H1 (cell line): ENCODE measurements around the gene CACNA1A. TPM values are rescaled to one million over a fixed set of nuclear protein-coding genes. Genes with fewer than 3 reads are reported as not detected.

ENCODE experiments used
- CTCF ChIA-PET: fragments of 300-600 bp; sonication (Branson Sonifier 250); formaldehyde crosslinking; loops from one replicate; lab custom pipeline; 2021; ENCODE audit not compliant: partially characterized antibody; lab: Charles Lee
- POLR2A ChIA-PET: fragments of 300-600 bp; sonication (Branson Sonifier 250); formaldehyde crosslinking; loops from one replicate; lab custom pipeline; 2021; ENCODE audit warnings: inconsistent platforms; ENCODE audit not compliant: partially characterized antibody; lab: Charles Lee
- DNase-seq, 2 experiments: peaks; one replicate each; pipeline versions ENCODE4 v3.0.0 to v3.0.0-alpha.2; 2010 to 2022; ENCODE audit warnings: low spot score in 2 of 2, low read depth in 1 of 2, mixed read lengths in 1 of 2
- FAIRE-seq: peaks from 2 replicates; lab custom pipeline; 2011; peaks lifted over from hg19 to GRCh38; lab: Jason Lieb, UNC
- H2AFZ ChIP-seq: 2 replicates; pipeline ENCODE4 v1.8.1; 2012; ENCODE audit warnings: low read length, inconsistent platforms
- H2AK5ac ChIP-seq: 2 replicates; pipeline ENCODE4 v1.6.1; 2013; ENCODE audit warnings: low read depth, low read length
- H2BK120ac ChIP-seq: replicated peaks from 2 replicates; pipeline ENCODE3; 2013; ENCODE audit warnings: low read depth, low read length, inconsistent platforms
- H2BK12ac ChIP-seq: 2 replicates; pipeline ENCODE4 v1.6.1; 2013; ENCODE audit warnings: low read depth, low read length
- H2BK15ac ChIP-seq: 2 replicates; pipeline ENCODE4 v1.6.1; 2013; ENCODE audit warnings: low read length
- H2BK20ac ChIP-seq: 2 replicates; pipeline ENCODE4 v1.6.1; 2013; ENCODE audit warnings: low read length
- H2BK5ac ChIP-seq: 2 replicates; pipeline ENCODE4 v1.6.1; 2013; ENCODE audit warnings: low read depth, low read length
- H3K14ac ChIP-seq: 2 replicates; pipeline ENCODE4 v1.6.1; 2013; ENCODE audit warnings: inconsistent platforms; ENCODE audit not compliant: insufficient read length
- H3K18ac ChIP-seq: 2 replicates; pipeline ENCODE4 v1.6.1; 2013; ENCODE audit warnings: low read length; ENCODE audit errors: extremely low read depth
- H3K23ac ChIP-seq: 2 replicates; pipeline ENCODE4 v1.6.1; 2013; ENCODE audit warnings: inconsistent platforms; ENCODE audit not compliant: insufficient read length
- H3K23me2 ChIP-seq: 2 replicates; pipeline ENCODE4 v1.6.1; 2013; ENCODE audit warnings: low read depth, low read length
- H3K27ac ChIP-seq: 2 replicates; pipeline ENCODE4 v1.6.1; 2011; ENCODE audit warnings: low read depth, low read length, inconsistent platforms
- H3K27me3 ChIP-seq, 4 experiments: replicated peaks in 1 of 4; 1 replicate in 1 of 4; 2 replicates in 3 of 4; pipeline versions ENCODE4 v1.6.1 to v1.8.1; 2011 to 2013; ENCODE audit warnings: low read length in 3 of 4, mild to moderate bottlenecking in 3 of 4, inconsistent platforms in 2 of 4, mixed read lengths in 2 of 4, moderate library complexity in 1 of 4; ENCODE audit not compliant: control insufficient read depth in 3 of 4, insufficient read depth in 3 of 4; ENCODE audit errors: extremely low read depth in 1 of 4
- H3K36me3 ChIP-seq, 4 experiments: 2 replicates each; pipeline versions ENCODE4 v1.6.1 to v1.8.1; 2011 to 2013; ENCODE audit warnings: mild to moderate bottlenecking in 4 of 4, low read length in 3 of 4, moderate library complexity in 2 of 4, control low read depth in 1 of 4, inconsistent platforms in 1 of 4; ENCODE audit not compliant: insufficient read depth in 4 of 4, control insufficient read depth in 2 of 4
- H3K4ac ChIP-seq: replicated peaks from 2 replicates; pipeline ENCODE3; 2013; ENCODE audit warnings: low read length, low read depth, mixed read lengths, inconsistent platforms; ENCODE audit not compliant: insufficient read length
- H3K4me1 ChIP-seq, 4 experiments: replicated peaks in 1 of 4; 1 replicate in 1 of 4; 2 replicates in 3 of 4; pipeline versions ENCODE4 v1.6.1 to v1.8.1; 2011 to 2013; ENCODE audit warnings: low read length in 3 of 4, inconsistent platforms in 2 of 4, mixed read lengths in 1 of 4; ENCODE audit not compliant: insufficient read depth in 4 of 4, control insufficient read depth in 3 of 4
- H3K4me2 ChIP-seq, 2 experiments: 2 replicates each; pipeline versions ENCODE4 v1.6.1 to v1.8.1; 2011 to 2013; ENCODE audit warnings: low read depth in 2 of 2, low read length in 2 of 2, control low read depth in 1 of 2, inconsistent platforms in 1 of 2, mild to moderate bottlenecking in 1 of 2; ENCODE audit not compliant: insufficient read depth in 1 of 2
- H3K4me3 ChIP-seq, 4 experiments: fragments of 200-600, 300-600 bp in 1 of 4; sonication (generic), shearing (Covaris generic), sonication (Bioruptor Twin) in 1 of 4; 2 replicates each; pipeline versions ENCODE4 v1.5.1 to v1.8.1; 2011 to 2016; ENCODE audit warnings: low read length in 4 of 4, low read depth in 3 of 4, control low read depth in 2 of 4, inconsistent platforms in 2 of 4, mild to moderate bottlenecking in 2 of 4, mixed read lengths in 1 of 4, moderate library complexity in 1 of 4; ENCODE audit not compliant: insufficient read depth in 2 of 4; ENCODE audit errors: extremely low read depth in 1 of 4
- H3K56ac ChIP-seq: replicated peaks from 2 replicates; pipeline ENCODE3; 2013; ENCODE audit warnings: low read depth, mild to moderate bottlenecking, mixed read lengths, low read length, inconsistent platforms; ENCODE audit not compliant: insufficient read length
- H3K79me1 ChIP-seq: 2 replicates; pipeline ENCODE4 v1.6.1; 2013; ENCODE audit warnings: low read depth, low read length, control low read depth
- H3K79me2 ChIP-seq, 2 experiments: 2 replicates each; pipeline versions ENCODE4 v1.6.1 to v1.8.1; 2012 to 2013; ENCODE audit warnings: low read length in 2 of 2, mild to moderate bottlenecking in 2 of 2, inconsistent platforms in 1 of 2; ENCODE audit not compliant: insufficient read depth in 2 of 2, control insufficient read depth in 1 of 2
- H3K9ac ChIP-seq, 4 experiments: replicated peaks in 1 of 4; 1 replicate in 1 of 4; 2 replicates in 3 of 4; pipeline versions ENCODE4 v1.6.1 to v1.8.1; 2011 to 2013; ENCODE audit warnings: low read depth in 3 of 4, low read length in 3 of 4, control low read depth in 2 of 4, mild to moderate bottlenecking in 2 of 4, moderate library complexity in 2 of 4, inconsistent platforms in 1 of 4; ENCODE audit errors: extremely low read depth in 1 of 4
- H3K9me3 ChIP-seq, 2 experiments: 2 replicates each; pipeline versions ENCODE4 v1.6.1 to v1.8.1; 2012 to 2013; ENCODE audit warnings: mild to moderate bottlenecking in 2 of 2, moderate library complexity in 2 of 2, control low read depth in 1 of 2, inconsistent platforms in 1 of 2, low read depth in 1 of 2, low read length in 1 of 2, mixed read lengths in 1 of 2; ENCODE audit not compliant: insufficient read depth in 2 of 2
- H4K20me1 ChIP-seq, 2 experiments: replicated peaks in 1 of 2; 2 replicates each; pipeline versions ENCODE3 to v1.8.1; 2011 to 2013; ENCODE audit warnings: inconsistent platforms in 2 of 2, low read length in 2 of 2, mild to moderate bottlenecking in 1 of 2; ENCODE audit not compliant: insufficient read depth in 2 of 2, control insufficient read depth in 1 of 2
- H4K5ac ChIP-seq: 2 replicates; pipeline ENCODE4 v1.6.1; 2013; ENCODE audit warnings: low read length, low read depth, mixed read lengths, inconsistent platforms; ENCODE audit not compliant: insufficient read length
- H4K8ac ChIP-seq: 2 replicates; pipeline ENCODE4 v1.8.0; 2013; ENCODE audit warnings: mild to moderate bottlenecking, moderate library complexity, low read length, inconsistent platforms; ENCODE audit not compliant: insufficient read depth; ENCODE audit errors: extremely low read depth
- H4K91ac ChIP-seq: replicated peaks from 2 replicates; pipeline ENCODE3; 2013; ENCODE audit warnings: low read length, mixed read lengths, inconsistent platforms; ENCODE audit not compliant: insufficient read length
- ATF3 ChIP-seq: IDR thresholded peaks from 2 replicates; pipeline ENCODE4 v1.6.1; 2011; ENCODE audit warnings: low read depth, mild to moderate bottlenecking, low read length; ENCODE audit not compliant: insufficient read depth
- CBX5 ChIP-seq: fragments of 300-800, 300-1000 bp; sonication (generic); IDR thresholded peaks from 2 replicates; pipeline ENCODE4 v1.7.1; 2016; ENCODE audit warnings: antibody characterized with exemption, low read length, low read depth
- KDM1A ChIP-seq: fragments of 200-600, 300-600 bp; sonication (generic); IDR thresholded peaks from 2 replicates; pipeline ENCODE4 v1.7.1; 2016; ENCODE audit warnings: mild to moderate bottlenecking, low read length, borderline replicate concordance
- MAFK ChIP-seq: IDR thresholded peaks from 2 replicates; pipeline ENCODE4 v1.6.1; 2012; ENCODE audit warnings: low read depth, mild to moderate bottlenecking, improper control_type of control experiment, low read length
- POLR2A ChIP-seq, 2 experiments: IDR thresholded peaks; 1 replicate in 1 of 2; 2 replicates in 1 of 2; pipeline ENCODE4 v1.6.1; 2011; ENCODE audit warnings: low read depth in 2 of 2, low read length in 2 of 2, mild to moderate bottlenecking in 2 of 2; ENCODE audit errors: control extremely low read depth in 1 of 2
- POLR2AphosphoS5 ChIP-seq: IDR thresholded peaks from 2 replicates; pipeline ENCODE4 v1.6.1; 2011; ENCODE audit warnings: low read depth, low read length
- RBBP5 ChIP-seq: IDR thresholded peaks from 2 replicates; pipeline ENCODE4 v1.7.1; 2012; ENCODE audit warnings: low read depth, mild to moderate bottlenecking, inconsistent platforms, low read length, moderate library complexity, borderline replicate concordance
- SP1 ChIP-seq: IDR thresholded peaks from 2 replicates; pipeline ENCODE4 v1.6.1; 2011; ENCODE audit warnings: low read depth, low read length
- TCF12 ChIP-seq: IDR thresholded peaks from 2 replicates; pipeline ENCODE4 v1.6.1; 2011; ENCODE audit warnings: low read depth, mild to moderate bottlenecking, low read length
- WGBS, 2 experiments: shearing (Covaris generic) in 1 of 2; methylation state at CpG; one replicate each; pipeline versions ENCODE4 v1.1.6 to v1.1.7; 2013 to 2015; ENCODE audit warnings: low lambda C conversion rate in 2 of 2, mixed read lengths in 2 of 2, inconsistent platforms in 1 of 2, low coverage in 1 of 2, missing lambda C conversion rate in 1 of 2; ENCODE audit not compliant: insufficient replicate concordance in 2 of 2, insufficient coverage in 1 of 2, insufficient read length in 1 of 2; ENCODE audit errors: extremely low coverage in 1 of 2, missing lambda C conversion rate in 1 of 2; 5-methylcytosine and 5-hydroxymethylcytosine counted together
- polyA plus RNA-seq, 7 experiments: library from polyadenylated mRNA; depleted of rRNA in 3 of 7; stranded (reverse) in 5 of 7; unstranded in 2 of 7; fragments of >200 nt in 5 of 7; fragments of 200-250 nt in 2 of 7; gene quantifications; 1 replicate in 5 of 7; 2 replicates in 1 of 7; 4 replicates in 1 of 7; pipeline versions ENCODE4 v1.2.1 to v1.2.3, GENCODE V29; 2011 to 2013; ENCODE audit warnings: missing spikeins in 2 of 7, mixed read lengths in 2 of 7
- total RNA-seq: library from RNA; stranded (reverse); fragmentation: NEBNext Ultra II Directional; extraction: Animal tissue kit (Norgen Biotek cat#: 25700); gene quantifications from 2 replicates; pipeline ENCODE4 v1.2.1, GENCODE V29; 2021

Gene CACNA1A
- total and polyA plus RNA-seq, 2 of the 8 experiments (the other 6 are each of a cell fraction or from before 2014, with no cell fraction given): 10.7 to 25.3 TPM

DNA sequence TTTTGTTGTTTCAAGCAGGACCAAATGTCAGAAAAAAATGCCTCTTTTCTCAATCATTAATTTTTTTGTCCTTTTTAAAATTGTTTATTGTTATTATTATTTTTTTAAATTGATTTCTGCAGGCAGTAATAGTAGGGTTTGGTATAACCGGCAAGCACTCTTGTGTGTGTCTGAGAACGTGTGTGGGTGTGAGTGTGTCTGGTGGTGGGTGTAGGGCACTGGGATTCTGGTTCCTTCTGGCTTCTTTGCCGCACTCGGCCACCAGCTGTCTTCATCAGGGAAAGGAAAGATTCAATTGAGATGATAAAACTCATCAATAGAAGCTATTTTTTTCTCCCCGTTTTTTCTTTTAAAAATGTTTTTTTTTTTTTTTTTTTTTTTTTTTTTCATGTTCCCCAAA, 299.7 kb downstream of the CACNA1A start:
- H3K27ac ChIP-seq: no peak overlapping the region

More for the DNA sequence above, 299.7 kb downstream of the CACNA1A start:
- FAIRE-seq (no peak), DNase-seq (no peak)
- POLR2A ChIA-PET: no interaction called here
- no peak overlapping the region for H3K23ac ChIP-seq
- H4K8ac ChIP-seq: no peak overlapping the region; the same call in 1 of the 2 replicates
- no peaks in the 10 kb centered on the region; a peak in 1 of 8 replicates for H3K36me3 ChIP-seq
- H3K79me1 ChIP-seq: no peaks in the 10 kb centered on the region
- H2BK12ac ChIP-seq: no peak overlapping the region
- 0 out of 2 replicates have a peak, but pooled peaks cover 2% of the 10 kb centered on the region for H3K23me2 ChIP-seq
- H2BK120ac ChIP-seq: no peak overlapping the region
- H3K79me2 ChIP-seq: no peaks in the 10 kb centered on the region
- WGBS, 2 experiments: 90% methylated on average over 5 of the region's 5 CpGs; no CpG with 5 or more reads in 1 of the 2 experiments
- no peak overlapping the region for H3K56ac ChIP-seq
- peaks cover 0 to 10% (median 5%) of the 10 kb centered on the region in 4 experiments; a peak in 4 of 7 replicates for H3K4me1 ChIP-seq
- CTCF ChIA-PET: interaction anchor here (5.0 kb wide), 1 partner anchor 12 kb away, joined by 58 read pairs; no protein-coding TSS in a partner anchor
- no peak overlapping the region for H4K91ac ChIP-seq
- H3K9ac ChIP-seq: no peak overlapping the region
- no peak overlapping the region for H3K14ac ChIP-seq
- H2BK20ac ChIP-seq: no peak overlapping the region
- H3K4me2 ChIP-seq: no peak overlapping the region
- no peak overlapping the region for H3K18ac ChIP-seq
- H3K9me3 ChIP-seq: no peaks in the 10 kb centered on the region
- H4K20me1 ChIP-seq: peaks cover 0 to 2% of the 10 kb centered on the region in 2 experiments
- no peaks in the 10 kb centered on the region for H3K27me3 ChIP-seq
- H3K4me3 ChIP-seq: no peak overlapping the region
- H2AK5ac ChIP-seq: no peak overlapping the region
- no peak overlapping the region for H4K5ac ChIP-seq
- TF ChIP-seq MAFK (no peak), RBBP5 (no peak), KDM1A (no peak), POLR2AphosphoS5 (no peak), ATF3 (no peak), TCF12 (no peak), CBX5 (no peak), SP1 (no peak), POLR2A (IDR thresholded peaks at IDR 0.05; ENCODE audit: control extremely low read depth in 1 of 2, low read depth in 2 of 2, low read length in 2 of 2) (no peak)
- no peak overlapping the region for H3K4ac ChIP-seq
- no peak overlapping the region for H2BK15ac ChIP-seq
- no peak overlapping the region for H2AFZ ChIP-seq
- H2BK5ac ChIP-seq: no peak overlapping the region
